AG09309 (cell line): ENCODE data around the gene DDX19B.
"Not testable (repeated sequence)": the region's sequence is repeated elsewhere in the genome, so short reads cannot be mapped to it uniquely, and the experiment has no call there.

Experiments
- DNase-seq: peaks from one replicate; pipeline ENCODE4 v3.0.0-alpha.2; 2010; ENCODE audit warnings: low read depth
- H3K4me3 ChIP-seq: 2 replicates; pipeline ENCODE4 v1.5.1; 2011; ENCODE audit warnings: mild to moderate bottlenecking, low read depth, low read length, moderate library complexity; ENCODE audit not compliant: control insufficient read depth
- TF ChIP-seq, protein P1 (sequence below): IDR thresholded peaks from 2 replicates; pipeline ENCODE4 v1.5.1; 2011; ENCODE audit warnings: mild to moderate bottlenecking, low read depth, low read length, inconsistent platforms; ENCODE audit not compliant: insufficient read depth, control insufficient read depth; ENCODE audit errors: missing control alignments

DDX19B gene

DNA sequence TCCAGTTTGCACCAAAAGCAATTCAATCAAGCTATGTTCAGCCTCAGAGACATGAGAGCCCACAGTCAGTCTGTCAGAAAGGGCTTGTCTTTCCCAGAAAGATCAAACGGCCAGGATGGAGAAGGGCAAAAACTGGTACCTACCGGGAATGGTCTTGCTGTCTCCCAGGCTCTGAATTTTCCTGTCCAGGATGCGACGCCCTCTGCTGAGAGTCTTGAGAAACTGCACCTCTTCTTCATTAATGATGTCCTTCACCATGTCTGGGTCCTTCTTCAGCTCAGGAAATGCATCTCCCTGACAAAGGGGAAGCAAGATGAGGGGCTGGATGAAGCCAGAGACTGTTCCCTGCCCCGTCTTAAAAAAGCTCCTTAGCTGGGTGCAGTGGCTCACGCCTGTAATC is 31.5 kb upstream of the DDX19B start:
- DNase-seq, result no peak
- TF ChIP-seq, protein P1, sequence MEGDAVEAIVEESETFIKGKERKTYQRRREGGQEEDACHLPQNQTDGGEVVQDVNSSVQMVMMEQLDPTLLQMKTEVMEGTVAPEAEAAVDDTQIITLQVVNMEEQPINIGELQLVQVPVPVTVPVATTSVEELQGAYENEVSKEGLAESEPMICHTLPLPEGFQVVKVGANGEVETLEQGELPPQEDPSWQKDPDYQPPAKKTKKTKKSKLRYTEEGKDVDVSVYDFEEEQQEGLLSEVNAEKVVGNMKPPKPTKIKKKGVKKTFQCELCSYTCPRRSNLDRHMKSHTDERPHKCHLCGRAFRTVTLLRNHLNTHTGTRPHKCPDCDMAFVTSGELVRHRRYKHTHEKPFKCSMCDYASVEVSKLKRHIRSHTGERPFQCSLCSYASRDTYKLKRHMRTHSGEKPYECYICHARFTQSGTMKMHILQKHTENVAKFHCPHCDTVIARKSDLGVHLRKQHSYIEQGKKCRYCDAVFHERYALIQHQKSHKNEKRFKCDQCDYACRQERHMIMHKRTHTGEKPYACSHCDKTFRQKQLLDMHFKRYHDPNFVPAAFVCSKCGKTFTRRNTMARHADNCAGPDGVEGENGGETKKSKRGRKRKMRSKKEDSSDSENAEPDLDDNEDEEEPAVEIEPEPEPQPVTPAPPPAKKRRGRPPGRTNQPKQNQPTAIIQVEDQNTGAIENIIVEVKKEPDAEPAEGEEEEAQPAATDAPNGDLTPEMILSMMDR, result peak; percentile 67
- H3K4me3 ChIP-seq, result no peak overlapping the region

DNA sequence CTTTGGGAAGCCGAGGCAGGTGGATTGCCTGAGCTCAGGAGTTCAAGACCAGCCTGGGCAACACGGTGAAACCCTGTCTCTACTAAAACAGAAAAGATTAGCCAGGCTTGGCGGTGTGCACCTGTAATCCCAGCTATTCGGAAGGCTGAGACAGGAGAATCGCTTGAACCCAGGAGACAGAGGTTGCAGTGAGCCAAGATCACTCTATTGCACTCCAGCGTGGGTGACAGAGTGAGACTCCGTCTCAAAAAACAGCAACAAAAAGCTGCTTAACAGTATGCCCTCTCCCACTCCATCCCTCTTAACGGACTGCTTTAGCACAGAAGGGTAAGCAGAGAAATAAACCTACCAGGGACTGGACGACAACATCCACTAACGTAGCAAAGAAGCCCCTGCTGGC is 31.1 kb upstream of the DDX19B start:
- DNase-seq, H3K4me3 ChIP-seq: not testable (repeated sequence)

DNA sequence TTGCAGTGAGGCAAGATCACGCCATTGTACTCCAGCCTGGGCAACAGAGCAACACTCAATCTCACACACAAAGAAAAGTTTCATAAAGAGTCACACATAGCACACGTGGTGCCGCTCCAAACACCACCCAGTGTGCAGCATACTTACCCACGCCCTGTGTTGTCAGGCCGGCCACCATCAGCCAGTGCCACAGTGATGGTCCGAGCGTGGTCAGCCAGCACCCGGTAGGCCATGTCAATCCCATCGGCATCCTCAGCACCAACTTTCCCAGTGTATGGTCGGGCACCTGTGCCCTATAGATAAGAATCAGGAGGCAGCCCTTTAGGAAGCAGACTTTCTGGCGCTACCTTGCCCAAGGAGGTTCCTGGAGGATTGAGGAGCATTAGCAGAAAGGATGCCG is 29.5 kb upstream of the DDX19B start:
- DNase-seq, result no peak
- TF ChIP-seq, protein P1, result no peak
- H3K4me3 ChIP-seq, result no peak overlapping the region

DNA sequence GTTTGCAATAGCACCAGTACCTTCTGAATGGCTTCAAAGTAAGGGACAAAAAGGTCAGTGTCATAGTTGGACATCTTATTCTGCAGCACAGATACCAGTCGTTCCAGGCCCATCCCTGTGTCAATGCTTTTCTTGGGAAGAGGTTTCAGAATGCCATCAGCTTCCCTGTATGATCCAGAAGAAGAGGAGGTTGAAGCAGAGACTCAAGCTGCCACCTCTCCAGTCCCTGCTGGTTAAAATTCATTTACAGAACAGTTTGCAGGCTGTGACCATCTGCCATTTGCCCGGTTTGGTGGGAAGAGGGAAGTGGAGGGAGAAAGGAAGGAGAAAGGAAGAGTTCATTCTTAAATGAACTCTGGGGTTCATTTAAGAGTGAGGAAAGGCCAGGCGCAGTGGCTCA is 28.8 kb upstream of the DDX19B start:
- TF ChIP-seq, protein P1, result no peak
- no peak overlapping the region for H3K4me3 ChIP-seq
- DNase-seq, result no peak

DNA sequence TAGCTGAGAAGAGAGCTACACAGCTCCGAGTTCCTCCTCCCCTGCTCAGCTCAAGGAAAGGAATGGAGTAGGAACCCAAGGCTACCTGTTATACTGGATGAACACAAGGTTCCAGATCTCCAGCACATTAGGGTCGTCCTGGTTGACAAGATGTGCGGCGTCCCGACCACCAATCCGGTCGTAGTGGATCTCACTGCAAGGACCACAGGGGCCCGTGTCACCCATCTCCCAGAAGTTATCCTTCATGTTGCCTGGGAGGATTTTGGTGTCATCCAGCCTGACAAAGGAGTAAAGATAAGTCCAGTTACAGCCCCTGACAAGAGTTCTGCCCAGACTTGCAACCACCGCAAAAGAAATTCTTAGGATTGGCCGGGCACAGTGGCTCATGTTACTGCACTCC is 27.3 kb upstream of the DDX19B start:
- no peak for DNase-seq
- TF ChIP-seq, protein P1, result no peak
- H3K4me3 ChIP-seq, result no peak overlapping the region

DNA sequence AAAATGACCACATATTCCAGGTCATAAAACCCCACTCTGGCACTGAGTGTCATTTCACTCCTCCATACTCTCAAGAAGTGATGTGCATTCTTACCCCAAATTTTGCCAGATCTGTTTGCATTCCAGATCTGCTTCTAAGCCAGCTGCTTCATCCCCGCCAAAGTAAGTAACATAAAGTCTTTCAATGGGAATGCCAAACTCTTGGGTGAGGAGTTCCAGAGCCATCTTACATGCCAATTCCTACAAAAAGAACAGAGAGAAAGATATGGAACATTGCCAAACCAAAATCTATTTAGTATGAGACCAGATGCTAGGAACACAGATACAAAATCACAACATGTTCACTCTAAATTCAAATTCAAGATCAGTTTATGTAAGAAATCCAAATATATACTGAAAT is 22.6 kb upstream of the DDX19B start:
- H3K4me3 ChIP-seq, result no peak overlapping the region
- TF ChIP-seq, protein P1, result no peak
- no peak for DNase-seq

DNA sequence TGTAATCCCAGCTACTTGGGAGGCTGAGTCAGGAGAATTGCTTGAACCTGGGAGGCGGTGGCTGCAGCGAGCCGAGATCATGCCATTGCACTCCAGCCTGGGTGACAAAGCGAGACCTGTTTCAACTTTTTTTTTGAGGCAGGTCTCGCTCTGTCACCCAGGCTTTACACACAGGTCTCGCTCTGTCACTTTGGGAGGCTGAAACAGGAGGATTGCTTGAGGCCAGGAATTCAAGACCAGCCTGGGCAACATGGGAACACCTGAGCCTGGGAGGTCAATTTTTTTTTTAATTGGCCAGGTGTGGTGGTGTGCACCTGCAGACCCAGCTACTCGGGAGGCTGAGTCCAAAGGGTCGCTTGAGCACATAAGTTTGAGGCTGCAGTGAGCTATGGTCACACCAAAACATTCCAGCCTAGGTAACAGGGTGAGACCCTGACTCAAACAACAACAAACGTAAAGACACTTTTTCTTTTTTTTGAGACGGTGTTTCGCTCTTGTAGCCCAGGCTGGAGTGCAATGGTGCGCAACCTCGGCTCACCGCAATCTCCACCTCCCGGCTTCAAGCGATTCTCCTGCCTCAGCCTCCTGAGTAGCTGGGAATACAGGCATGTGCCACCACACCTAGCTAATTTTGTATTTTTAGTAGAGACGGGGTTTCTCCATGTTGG is 11.5 kb upstream of the DDX19B start:
- H3K4me3 ChIP-seq, result peak overlapping the region; percentile 83

DNA sequence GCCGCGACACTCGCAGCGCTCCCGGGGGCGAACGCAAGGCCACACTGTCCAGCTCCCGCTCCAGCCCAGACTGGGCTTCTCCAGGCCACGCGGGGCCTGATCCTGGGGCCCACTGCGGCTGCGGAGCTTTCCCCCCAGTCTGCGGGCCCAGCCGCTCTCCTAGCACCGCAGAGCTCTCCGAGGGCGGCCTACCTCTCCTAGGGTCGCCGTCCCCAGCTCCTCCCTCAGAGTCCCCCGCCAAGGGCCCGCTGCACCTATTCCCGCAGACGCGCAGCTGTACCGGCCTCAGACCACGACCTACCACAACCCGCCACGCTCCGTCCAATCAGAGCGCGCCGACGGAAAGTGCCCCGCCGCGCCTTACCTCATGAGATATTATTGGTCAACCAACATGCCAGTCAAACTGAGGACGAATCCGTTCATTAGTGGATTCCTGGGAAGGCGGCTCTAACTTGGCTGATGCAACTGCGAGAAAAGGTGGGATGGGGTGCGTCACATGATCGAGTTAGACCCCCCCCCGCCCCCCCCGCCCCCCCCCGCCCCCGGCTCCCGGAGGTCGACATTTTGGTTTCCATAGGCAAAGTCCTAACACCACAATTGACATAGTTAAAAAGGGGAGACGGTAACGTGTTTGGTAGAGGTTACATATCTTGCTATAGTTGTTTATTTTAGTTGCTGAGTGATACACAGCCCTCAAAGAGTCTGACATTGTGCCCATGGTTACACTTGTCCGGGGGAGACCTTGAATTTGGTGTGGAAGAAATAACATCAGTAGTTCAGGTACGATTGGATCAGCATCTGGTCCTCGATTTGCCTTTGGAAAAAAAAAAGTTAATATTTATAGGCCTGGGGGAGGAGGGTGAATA is 9.5 kb upstream of the DDX19B start, which contains the start of gene AARS1:
Gene AARS1, minus strand, starts transcription at position 278 of the 866 bp plus-strand sequence. CDS start 6,743 bp downstream, outside the sequence.
- peak within 1 kb of the TSS; percentile 83 for H3K4me3 ChIP-seq
- TF ChIP-seq, protein P1, result no peak
- peak; percentile 100 for DNase-seq

More for the DNA sequence above, 11.5 kb upstream of the DDX19B start:
- DNase-seq, result not testable (repeated sequence)
